Peyer's patch (tissue), 4 donors: ENCODE measurements around the gene NOP56.

Experiments
- CTCF ChIP-seq, 6 experiments: fragments of 450-650 bp in 4 of 6; fragments of 200-600 bp in 2 of 6; sonication (generic) in 1 of 6; IDR thresholded peaks; one replicate each; pipeline ENCODE4 v1.5.1; 2017 to 2019; ENCODE audit warnings: antibody characterized with exemption in 6 of 6, mild to moderate bottlenecking in 3 of 6, moderate library complexity in 1 of 6
- POLR2A ChIP-seq, 2 donors: fragments of 450-650 bp; IDR thresholded peaks; one replicate each; pipeline ENCODE4 v1.5.1; 2017; ENCODE audit warnings: antibody characterized with exemption in 2 of 2, mild to moderate bottlenecking in 2 of 2, moderate library complexity in 2 of 2

DNA sequence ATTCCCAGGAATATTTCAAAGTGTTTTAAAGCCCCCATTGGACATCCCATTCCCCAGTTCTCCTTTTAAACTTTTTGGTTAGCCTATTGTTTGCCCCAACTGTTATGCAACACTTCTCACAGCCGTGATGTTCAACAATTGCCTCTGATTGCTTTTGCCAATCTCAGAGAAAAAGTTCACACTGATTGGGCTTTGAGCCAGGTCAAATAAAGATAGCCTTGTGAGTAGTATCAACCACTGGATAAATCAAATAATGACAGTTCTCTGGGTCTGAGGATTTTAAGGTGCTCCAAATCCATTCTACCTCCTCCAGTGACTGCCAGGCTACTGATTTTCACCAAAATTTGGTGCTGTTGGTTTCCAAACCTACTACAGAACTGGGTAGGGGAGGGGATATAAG, 19.1 kb upstream of the NOP56 start:
- TF ChIP-seq POLR2A (IDR thresholded peaks at IDR 0.05) (no peak), CTCF (IDR thresholded peaks at IDR 0.05) (no peak)
